A673 (cell line): ENCODE results near the gene CCDC185.

ENCODE experiments used
- EZH2 ChIP-seq: fragments of 200-600 bp; sonication (generic); IDR thresholded peaks from 2 replicates; pipeline ENCODE4 v1.6.1; 2017; ENCODE audit warnings: borderline replicate concordance, low read depth, mild to moderate bottlenecking, mixed read lengths, antibody characterized with exemption, low read length; ENCODE audit not compliant: poor library complexity, severe bottlenecking
- TF ChIP-seq, protein P1 (sequence below): fragments of 300-800, 200-600 bp; sonication (generic); conservative IDR thresholded peaks from 2 replicates; pipeline ENCODE4 v1.5.1; 2017; ENCODE audit warnings: low read depth, mild to moderate bottlenecking, antibody characterized with exemption, low read length, moderate library complexity, mixed read lengths

DNA sequence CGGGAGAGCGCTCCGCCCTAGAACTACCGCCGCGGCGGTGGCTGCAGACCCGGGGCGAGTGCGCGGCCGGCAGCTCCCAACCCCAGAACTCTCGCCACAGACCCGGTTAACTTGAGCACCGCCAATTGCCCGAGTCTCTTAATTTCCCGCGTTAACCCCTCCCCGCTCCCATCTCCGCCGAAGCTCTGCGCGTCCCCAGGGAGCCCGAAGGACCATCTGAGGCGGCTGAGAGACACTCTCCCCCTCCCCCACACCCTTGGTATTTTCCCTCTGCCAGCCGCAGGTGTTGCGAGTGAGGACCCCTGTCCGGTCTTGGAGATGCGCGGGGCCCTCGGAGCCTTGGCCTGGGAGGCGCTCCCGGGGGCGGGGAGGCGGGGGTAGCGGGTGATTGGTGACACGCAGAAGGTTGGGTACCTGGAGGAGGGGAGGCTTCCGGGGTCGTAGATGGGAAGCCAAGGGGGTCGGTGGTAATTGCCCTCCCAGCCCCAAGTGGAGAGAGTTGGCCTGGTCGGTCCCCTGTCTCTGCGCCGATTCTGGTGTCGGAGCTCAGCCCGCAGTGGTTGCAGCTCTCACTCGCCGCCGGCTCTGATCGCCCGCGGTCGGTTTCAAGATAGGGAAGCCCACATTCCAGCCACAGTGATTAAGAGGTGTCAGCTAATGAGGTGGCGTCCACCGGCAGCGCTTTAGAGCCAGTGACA lies 28.4 kb upstream of the CCDC185 start:
- TF ChIP-seq, protein P1, sequence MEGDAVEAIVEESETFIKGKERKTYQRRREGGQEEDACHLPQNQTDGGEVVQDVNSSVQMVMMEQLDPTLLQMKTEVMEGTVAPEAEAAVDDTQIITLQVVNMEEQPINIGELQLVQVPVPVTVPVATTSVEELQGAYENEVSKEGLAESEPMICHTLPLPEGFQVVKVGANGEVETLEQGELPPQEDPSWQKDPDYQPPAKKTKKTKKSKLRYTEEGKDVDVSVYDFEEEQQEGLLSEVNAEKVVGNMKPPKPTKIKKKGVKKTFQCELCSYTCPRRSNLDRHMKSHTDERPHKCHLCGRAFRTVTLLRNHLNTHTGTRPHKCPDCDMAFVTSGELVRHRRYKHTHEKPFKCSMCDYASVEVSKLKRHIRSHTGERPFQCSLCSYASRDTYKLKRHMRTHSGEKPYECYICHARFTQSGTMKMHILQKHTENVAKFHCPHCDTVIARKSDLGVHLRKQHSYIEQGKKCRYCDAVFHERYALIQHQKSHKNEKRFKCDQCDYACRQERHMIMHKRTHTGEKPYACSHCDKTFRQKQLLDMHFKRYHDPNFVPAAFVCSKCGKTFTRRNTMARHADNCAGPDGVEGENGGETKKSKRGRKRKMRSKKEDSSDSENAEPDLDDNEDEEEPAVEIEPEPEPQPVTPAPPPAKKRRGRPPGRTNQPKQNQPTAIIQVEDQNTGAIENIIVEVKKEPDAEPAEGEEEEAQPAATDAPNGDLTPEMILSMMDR: no peak
- no peak for TF ChIP-seq EZH2
